Caco-2 (cell line): ENCODE results near the gene IMMP2L. TPM values are rescaled to one million over a fixed set of nuclear protein-coding genes. Genes with fewer than 3 reads are reported as not detected.

ENCODE experiments used
- BruUV-seq: library from RNA; stranded (reverse); fragments of 400-500 nt; replicated peaks from 2 replicates; lab custom pipeline; 2021; lab: Mats Ljungman, UMichigan
- CTCF ChIA-PET: fragments of 300-600 bp; sonication (Branson Sonifier 250); formaldehyde crosslinking; loops from one replicate; lab custom pipeline; 2022; ENCODE audit warnings: antibody characterized with exemption; lab: Charles Lee
- POLR2A ChIA-PET: fragments of 300-600 bp; sonication (Branson Sonifier 250); formaldehyde crosslinking; loops from one replicate; lab custom pipeline; 2022; ENCODE audit warnings: antibody characterized with exemption; lab: Charles Lee
- DNase-seq, 2 experiments: peaks; one replicate each; pipeline versions ENCODE4 v3.0.0 to v3.0.0-alpha.2; 2020 to 2022
- H3K27me3 ChIP-seq: replicated peaks from 2 replicates; pipeline ENCODE4 v1.6.0; 2011; ENCODE audit warnings: low read length; ENCODE audit not compliant: control insufficient read depth, insufficient read depth
- H3K36me3 ChIP-seq: 2 replicates; pipeline ENCODE4 v1.5.1; 2011; ENCODE audit warnings: low read length; ENCODE audit not compliant: control insufficient read depth, insufficient read depth
- H3K4me1 ChIP-seq: fragments of 250-450 bp; sonication (Bioruptor Pico); 2 replicates; pipeline ENCODE4 v1.5.1; 2020; ENCODE audit warnings: mild to moderate bottlenecking
- H3K4me3 ChIP-seq: 2 replicates; pipeline ENCODE4 v1.5.1; 2011; ENCODE audit warnings: low read depth, mild to moderate bottlenecking, control low read depth, low read length
- H3K9me3 ChIP-seq: fragments of 250-450 bp; sonication (Bioruptor Pico); 2 replicates; pipeline ENCODE4 v1.5.1; 2020; ENCODE audit warnings: mild to moderate bottlenecking, moderate library complexity
- H3K27ac Mint-ChIP-seq: one replicate; pipeline ENCODE4 v1.8.0; 2022; ENCODE audit warnings: mixed read lengths; ENCODE audit not compliant: unreplicated experiment
- H3K27me3 Mint-ChIP-seq: one replicate; pipeline ENCODE4 v1.8.0; 2022; ENCODE audit warnings: mixed read lengths; ENCODE audit not compliant: insufficient read depth, unreplicated experiment
- H3K36me3 Mint-ChIP-seq: one replicate; pipeline ENCODE4 v1.8.0; 2022; ENCODE audit warnings: mild to moderate bottlenecking, mixed read lengths; ENCODE audit not compliant: insufficient read depth, unreplicated experiment
- H3K4me1 Mint-ChIP-seq: one replicate; pipeline ENCODE4 v1.8.0; 2022; ENCODE audit warnings: low read depth, mixed read lengths; ENCODE audit not compliant: unreplicated experiment
- H3K4me3 Mint-ChIP-seq: one replicate; pipeline ENCODE4 v1.8.0; 2022; ENCODE audit warnings: mild to moderate bottlenecking, moderate library complexity, mixed read lengths; ENCODE audit not compliant: unreplicated experiment
- H3K9me3 Mint-ChIP-seq: one replicate; pipeline ENCODE4 v1.8.0; 2022; ENCODE audit warnings: mixed read lengths; ENCODE audit not compliant: unreplicated experiment
- CTCF ChIP-seq, 2 experiments: fragments of 200-600 bp in 1 of 2; IDR thresholded peaks; 1 replicate in 1 of 2; 2 replicates in 1 of 2; pipeline versions ENCODE4 v1.5.1 to v1.8.0; 2011 to 2022; ENCODE audit warnings: antibody characterized with exemption in 1 of 2, control low read depth in 1 of 2, inconsistent platforms in 1 of 2, low read depth in 1 of 2, low read length in 1 of 2, mild to moderate bottlenecking in 1 of 2, moderate library complexity in 1 of 2; ENCODE audit not compliant: insufficient read depth in 1 of 2, severe bottlenecking in 1 of 2, unreplicated experiment in 1 of 2
- intact Hi-C: fragments of 100-400 bp; cut with micrococcal nuclease; formaldehyde crosslinking; loops from one replicate; pipeline ENCODE4 v1.10.0; 2022; ENCODE audit not compliant: unreplicated experiment
- total RNA-seq: library from RNA; stranded (reverse); gene quantifications from 2 replicates; pipeline ENCODE4 v1.2.3, GENCODE V29; 2022

Gene IMMP2L
- total RNA-seq, 1 experiment from 2014 or later, result 9.5 TPM

DNA sequence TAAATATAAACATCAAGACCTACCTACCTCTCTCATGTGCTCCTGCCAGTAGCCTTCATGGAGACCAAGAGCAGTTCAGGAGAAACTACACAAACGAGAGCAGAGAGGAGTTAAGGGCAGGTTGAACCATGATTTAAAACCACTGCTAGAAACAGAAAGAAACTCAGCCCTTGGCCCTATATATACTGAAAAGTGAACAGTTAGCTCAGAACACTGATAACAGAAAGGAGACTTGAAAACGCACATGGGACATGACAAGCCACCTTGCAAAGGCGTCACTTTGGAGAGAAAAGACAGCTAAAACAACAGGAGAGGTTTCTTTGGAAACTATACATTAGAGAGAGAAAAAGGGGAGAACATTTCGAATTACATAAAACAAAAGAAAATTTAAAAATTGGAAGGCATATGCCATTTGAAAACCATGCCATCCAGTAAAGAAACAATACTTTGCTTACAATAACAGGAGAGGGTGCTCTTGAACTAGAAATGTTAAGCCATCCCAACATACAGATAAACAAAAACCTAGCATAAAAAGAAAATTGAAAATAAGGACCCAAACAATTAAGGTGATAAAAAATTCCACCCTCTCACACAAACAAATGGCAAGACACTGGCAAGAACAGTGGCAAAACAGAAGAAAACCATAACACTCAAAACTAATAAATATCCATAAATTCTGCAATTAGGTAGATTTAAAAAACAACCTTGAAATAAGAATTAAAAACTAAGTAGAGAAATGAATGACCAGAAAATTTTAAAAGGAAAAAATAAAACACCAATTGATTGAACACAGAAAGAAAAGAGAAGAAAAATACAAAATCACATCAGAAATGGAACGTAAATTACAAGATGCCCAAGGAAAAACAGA, 232.7 kb downstream of the IMMP2L start:
- Mint-ChIP-seq H3K4me3 (no peak overlapping the region), H3K4me1 (no peaks in the 10 kb centered on the region), H3K9me3 (no peaks in the 10 kb centered on the region), H3K27ac (no peak overlapping the region), H3K36me3 (no peaks in the 10 kb centered on the region), H3K27me3 (peaks cover 2% of the 10 kb centered on the region)
- DNase-seq, result no peak
- intact Hi-C loops, result loop anchor here (1.0 to 5.0 kb wide), 3 partner anchors 157 to 406 kb away; partner anchors contain the start of gene IMMP2L
- no peak for TF ChIP-seq CTCF (IDR thresholded peaks at IDR 0.05; ENCODE audit: insufficient read depth in 1 of 2, low read depth in 1 of 2, low read length in 1 of 2, severe bottlenecking in 1 of 2, unreplicated experiment in 1 of 2)
- ChIA-PET CTCF (no interaction called here), POLR2A (no interaction called here)
- Histone ChIP-seq H3K4me3 (no peak overlapping the region), H3K27me3 (no peaks in the 10 kb centered on the region), H3K9me3 (no peaks in the 10 kb centered on the region; the same call in 1 of the 2 replicates), H3K36me3 (no peaks in the 10 kb centered on the region), H3K4me1 (no peaks in the 10 kb centered on the region)
- BruUV-seq, result no TSS peak

GRCh38 chr7:111328487-111328886, 233.8 kb downstream of the IMMP2L start:
- POLR2A ChIA-PET, result no interaction called here
- Histone ChIP-seq H3K27me3 (no peaks in the 10 kb centered on the region), H3K36me3 (no peaks in the 10 kb centered on the region), H3K4me3 (no peak overlapping the region), H3K9me3 (no peaks in the 10 kb centered on the region; the same call in 1 of the 2 replicates), H3K4me1 (no peaks in the 10 kb centered on the region)
- no peaks in the 10 kb centered on the region for H3K4me1 Mint-ChIP-seq
- no peaks in the 10 kb centered on the region for H3K36me3 Mint-ChIP-seq
- intact Hi-C loops, result no loop called here
- no TSS peak for BruUV-seq
- no peak for TF ChIP-seq CTCF (IDR thresholded peaks at IDR 0.05; ENCODE audit: insufficient read depth in 1 of 2, low read depth in 1 of 2, low read length in 1 of 2, severe bottlenecking in 1 of 2, unreplicated experiment in 1 of 2)
- CTCF ChIA-PET, result no interaction called here
- H3K27ac Mint-ChIP-seq, result no peak overlapping the region
- no peak overlapping the region for H3K4me3 Mint-ChIP-seq
- no peaks in the 10 kb centered on the region for H3K9me3 Mint-ChIP-seq
- no peak for DNase-seq
- H3K27me3 Mint-ChIP-seq, result peaks cover 2% of the 10 kb centered on the region

DNA sequence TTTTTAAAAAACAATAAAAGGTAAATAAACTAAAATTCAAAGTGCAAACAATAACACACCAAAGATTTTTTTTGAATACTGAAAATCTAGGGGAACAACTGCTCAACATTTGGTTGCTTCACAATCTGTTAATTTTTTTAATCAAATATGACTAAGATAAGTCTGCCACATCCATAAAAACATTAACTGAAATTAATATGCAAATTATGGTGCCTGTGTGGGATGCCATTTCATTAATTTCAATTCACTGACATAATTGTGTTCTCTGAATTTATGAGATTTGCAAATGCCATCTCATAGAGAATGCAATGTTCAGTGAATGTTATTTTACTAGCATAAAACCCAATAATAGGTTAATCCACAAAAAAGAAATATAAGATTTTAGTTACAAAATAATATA, 237.5 kb downstream of the IMMP2L start:
- ChIA-PET POLR2A (no interaction called here), CTCF (no interaction called here)
- no peak overlapping the region for H3K4me3 Mint-ChIP-seq
- Histone ChIP-seq H3K4me1 (no peaks in the 10 kb centered on the region), H3K9me3 (no peaks in the 10 kb centered on the region), H3K36me3 (no peaks in the 10 kb centered on the region), H3K4me3 (no peak overlapping the region), H3K27me3 (no peaks in the 10 kb centered on the region)
- intact Hi-C loops, result no loop called here
- H3K27ac Mint-ChIP-seq, result no peak overlapping the region
- TF ChIP-seq CTCF (IDR thresholded peaks at IDR 0.05; ENCODE audit: insufficient read depth in 1 of 2, low read depth in 1 of 2, low read length in 1 of 2, severe bottlenecking in 1 of 2, unreplicated experiment in 1 of 2), result no peak
- no peak for DNase-seq
- BruUV-seq, result no TSS peak
- H3K4me1 Mint-ChIP-seq, result no peaks in the 10 kb centered on the region
- no peaks in the 10 kb centered on the region for H3K9me3 Mint-ChIP-seq
- no peaks in the 10 kb centered on the region for H3K27me3 Mint-ChIP-seq
- H3K36me3 Mint-ChIP-seq, result no peaks in the 10 kb centered on the region
